ENCODE measurements around the gene TM4SF18. TPM values are rescaled to one million over a fixed set of nuclear protein-coding genes. Genes with fewer than 3 reads are reported as not detected.
A peak's percentile ranks its signal among the peaks of the same experiment; 100 is the strongest.

The TM4SF18 gene
- total RNA-seq, 1 experiment from 2014 or later, result 5.8 TPM

- DNase-seq (ENCODE audit: low read depth), result no peak
Observed at GRCh38 chr3:149284034-149284433, 49.4 kb downstream of the TM4SF18 start.

- DNase-seq (ENCODE audit: low read depth), result no peak
Observed at GRCh38 chr3:149283401-149283800, 50.0 kb downstream of the TM4SF18 start.

- DNase-seq (ENCODE audit: low read depth), result no peak
Observed at GRCh38 chr3:149282836-149283235, 50.6 kb downstream of the TM4SF18 start.

GRCh38 chr3:149282322-149282721, 51.1 kb downstream of the TM4SF18 start:
- no peak for DNase-seq (ENCODE audit: low read depth)

GRCh38 chr3:149280671-149281349, 52.6 kb downstream of the TM4SF18 start:
- DNase-seq (ENCODE audit: low read depth), result no peak

- no peak for DNase-seq (ENCODE audit: low read depth)
Observed at GRCh38 chr3:149278911-149279310, 54.5 kb downstream of the TM4SF18 start.

- peak; percentile 86 for DNase-seq (ENCODE audit: low read depth)
Observed at GRCh38 chr3:149277331-149277813, 56.1 kb downstream of the TM4SF18 start.

GRCh38 chr3:149276619-149277018, 56.8 kb downstream of the TM4SF18 start:
- no peak for DNase-seq (ENCODE audit: low read depth)

- no peak for DNase-seq (ENCODE audit: low read depth)
Observed at GRCh38 chr3:149274220-149274619, 59.2 kb downstream of the TM4SF18 start.

- DNase-seq (ENCODE audit: low read depth), result peak; percentile 85
Observed at GRCh38 chr3:149273096-149273751, 60.2 kb downstream of the TM4SF18 start.

GRCh38 chr3:149271669-149272068, 61.8 kb downstream of the TM4SF18 start:
- DNase-seq (ENCODE audit: low read depth), result peak; percentile 12

- no peak for DNase-seq (ENCODE audit: low read depth)
Observed at GRCh38 chr3:149270180-149270579, 63.3 kb downstream of the TM4SF18 start.

- DNase-seq (ENCODE audit: low read depth), result no peak
Observed at GRCh38 chr3:149269687-149270086, 63.7 kb downstream of the TM4SF18 start.

Other genes starting within 250 kb of the TM4SF18 start
- 89.6 and 92.8 TPM in 2 replicates for gene HLTF, start 247.1 kb downstream of the TM4SF18 start, total RNA-seq (2014; rRNA removed; shearing (Covaris generic))
- 40.5 and 50.3 TPM in 2 replicates for gene HPS3, start 204.0 kb downstream of the TM4SF18 start, total RNA-seq (2014; rRNA removed; shearing (Covaris generic))
- 0.39 TPM in 1 of 2 replicates, not detected in the other for gene CP, start 111.8 kb downstream of the TM4SF18 start, total RNA-seq (2014; rRNA removed; shearing (Covaris generic))
- gene TM4SF1, start 44.0 kb upstream of the TM4SF18 start, total RNA-seq (2014; rRNA removed; shearing (Covaris generic)), result 87.2 and 94.1 TPM in 2 replicates
- not detected in 2 replicates for gene TM4SF4, start 141.1 kb upstream of the TM4SF18 start, total RNA-seq (2014; rRNA removed; shearing (Covaris generic))